Mesendoderm (in vitro differentiated cells): Measurements from ENCODE around the gene SDHA.

Experiments
- DNase-seq: peaks from one replicate; pipeline ENCODE4 v3.0.0; 2013
- H2AK5ac ChIP-seq: 2 replicates; pipeline ENCODE4 v1.6.1; 2013; ENCODE audit warnings: low read length, inconsistent platforms
- H2BK120ac ChIP-seq: 2 replicates; pipeline ENCODE4 v1.6.1; 2013; ENCODE audit warnings: low read depth, mild to moderate bottlenecking, low read length, moderate library complexity, mixed read lengths
- H2BK15ac ChIP-seq: replicated peaks from 2 replicates; pipeline ENCODE4 v1.6.1; 2013; ENCODE audit warnings: low read depth, mild to moderate bottlenecking, moderate library complexity
- H2BK5ac ChIP-seq: 2 replicates; pipeline ENCODE4 v1.6.1; 2013; ENCODE audit warnings: low read length, inconsistent platforms
- H3K18ac ChIP-seq: 2 replicates; pipeline ENCODE4 v1.6.1; 2013; ENCODE audit warnings: mild to moderate bottlenecking, low read length, mixed read lengths
- H3K23ac ChIP-seq: one replicate; pipeline ENCODE4 v1.6.1; 2013; ENCODE audit warnings: low read length
- H3K27ac ChIP-seq: 2 replicates; pipeline ENCODE4 v1.5.1; 2013; ENCODE audit warnings: low read depth, mild to moderate bottlenecking, inconsistent platforms, low read length, moderate library complexity
- H3K27me3 ChIP-seq: 2 replicates; pipeline ENCODE4 v1.6.1; 2013; ENCODE audit warnings: low read length, control low read depth, mild to moderate bottlenecking, inconsistent platforms; ENCODE audit not compliant: insufficient read depth, poor library complexity
- H3K36me3 ChIP-seq: 2 replicates; pipeline ENCODE4 v1.6.1; 2013; ENCODE audit warnings: low read length, inconsistent platforms; ENCODE audit not compliant: control insufficient read depth, insufficient read depth
- H3K4ac ChIP-seq: one replicate; pipeline ENCODE4 v1.6.1; 2013; ENCODE audit warnings: low read depth, mild to moderate bottlenecking, low read length, moderate library complexity
- H3K4me1 ChIP-seq: 2 replicates; pipeline ENCODE4 v1.6.1; 2013; ENCODE audit warnings: low read depth, low read length, inconsistent platforms; ENCODE audit not compliant: control insufficient read depth
- H3K4me2 ChIP-seq: 2 replicates; pipeline ENCODE4 v1.6.1; 2013; ENCODE audit warnings: low read length
- H3K4me3 ChIP-seq: 2 replicates; pipeline ENCODE4 v1.5.1; 2013; ENCODE audit warnings: mild to moderate bottlenecking, low read length
- H3K56ac ChIP-seq: one replicate; pipeline ENCODE4 v1.6.1; 2013; ENCODE audit warnings: low read length
- H3K79me1 ChIP-seq: 2 replicates; pipeline ENCODE4 v1.6.1; 2013; ENCODE audit warnings: low read length, inconsistent platforms
- H3K79me2 ChIP-seq: 2 replicates; pipeline ENCODE4 v1.6.1; 2013; ENCODE audit warnings: mild to moderate bottlenecking, low read length; ENCODE audit not compliant: control insufficient read depth, insufficient read depth
- H3K9ac ChIP-seq: 2 replicates; pipeline ENCODE4 v1.6.1; 2013; ENCODE audit warnings: low read length, inconsistent platforms
- H4K5ac ChIP-seq: one replicate; pipeline ENCODE4 v1.6.1; 2013; ENCODE audit warnings: low read length
- H4K8ac ChIP-seq: one replicate; pipeline ENCODE4 v1.6.1; 2013; ENCODE audit warnings: low read depth, mild to moderate bottlenecking, control low read depth, low read length, moderate library complexity
- WGBS: extraction: QIAGEN DNeasy Blood & Tissue Kit; methylation state at CpG from one replicate; pipeline ENCODE4 v1.1.7; 2013; ENCODE audit warnings: low lambda C conversion rate, missing lambda C conversion rate; ENCODE audit not compliant: insufficient coverage; ENCODE audit errors: extremely low coverage; 5-methylcytosine and 5-hydroxymethylcytosine counted together

Gene SDHA

DNA sequence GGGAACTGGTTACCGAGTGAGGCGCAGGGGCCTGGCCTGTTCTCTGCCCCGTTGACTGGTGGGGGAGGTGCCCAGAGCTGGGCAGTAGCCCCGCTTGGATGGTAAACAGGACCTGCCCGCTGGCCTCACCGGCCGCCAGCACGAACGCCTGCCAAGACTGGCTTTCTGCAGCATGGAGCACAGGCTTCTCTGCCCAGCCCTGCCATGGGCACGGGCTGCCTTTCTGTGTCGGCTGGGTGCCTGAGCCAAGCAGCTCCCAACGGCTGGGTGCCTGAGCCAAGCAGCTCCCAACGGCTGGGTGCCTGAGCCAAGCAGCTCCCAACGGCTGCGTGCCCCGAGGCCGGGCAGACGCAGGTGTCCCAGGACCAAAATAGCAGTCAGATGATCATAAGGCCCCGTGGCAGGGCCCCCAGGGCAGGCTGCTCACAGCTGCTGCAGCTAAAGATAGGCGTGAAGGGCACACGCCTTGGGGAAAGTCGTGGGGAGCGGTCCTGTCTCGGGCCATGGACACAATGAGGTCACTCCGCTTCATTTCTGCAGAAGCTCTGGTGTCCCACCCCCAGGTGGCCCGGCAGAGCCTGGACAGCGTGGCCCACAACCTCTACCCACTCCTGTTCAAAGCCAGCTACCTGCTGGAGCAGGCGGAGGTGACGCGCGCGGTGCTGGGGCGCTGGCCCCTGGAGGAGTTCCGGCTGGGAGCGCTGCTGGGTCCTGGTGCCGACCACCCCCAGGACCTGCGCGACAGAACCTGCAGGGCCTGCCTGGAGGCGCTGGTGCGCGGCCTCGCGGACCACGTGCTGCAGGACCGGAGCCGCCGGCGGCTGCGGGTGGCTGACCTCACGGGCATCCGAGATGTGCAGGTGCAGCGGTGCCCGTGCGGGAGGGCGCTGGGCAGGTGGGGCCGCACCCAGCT, 26.8 kb upstream of the SDHA start, which contains the start of gene LRRC14B:
LRRC14B (plus strand) TSS at position 460 of the 913 bp plus-strand sequence; CDS start at position 504, 44 bp downstream.
- no CpG with 5 or more reads among the region's 56 CpGs for WGBS
- DNase-seq = no peak
- no peaks in the 10 kb centered on the region for H3K4me1 ChIP-seq

DNA sequence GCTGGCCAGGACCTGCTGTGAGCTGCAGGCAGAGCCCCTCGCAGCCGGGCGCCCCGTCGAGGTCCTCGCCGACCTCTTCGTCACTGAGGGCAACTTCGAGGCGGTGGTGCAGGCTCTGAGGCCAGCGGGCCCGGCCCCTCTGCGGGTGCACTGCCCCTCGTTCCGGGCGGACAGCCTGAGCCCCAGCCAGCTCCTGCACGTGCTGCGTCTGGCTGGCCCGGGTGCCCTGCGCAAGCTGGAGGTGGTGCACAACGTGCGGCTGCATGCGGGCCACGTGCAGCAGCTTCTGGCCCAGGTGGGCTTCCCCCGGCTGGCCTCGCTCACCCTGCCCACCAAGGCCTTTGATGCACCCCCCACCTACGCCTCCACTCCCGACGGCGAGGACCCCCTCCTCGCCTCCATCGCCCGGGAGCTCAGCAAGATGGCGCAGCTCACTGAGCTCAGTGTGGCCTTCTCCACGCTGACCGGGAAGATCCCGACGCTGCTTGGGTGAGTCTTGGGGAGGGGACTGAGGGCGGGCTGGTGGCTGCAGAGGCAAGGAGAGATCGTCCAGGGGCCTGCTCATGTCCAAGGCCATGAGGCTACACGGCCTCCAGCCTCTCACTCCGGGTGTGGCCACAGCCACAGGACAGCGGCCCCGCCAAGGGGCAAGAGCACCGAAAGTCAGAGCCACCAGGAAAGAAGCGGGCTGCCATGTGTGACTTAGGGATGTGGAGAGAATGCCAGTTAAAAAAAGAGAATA, 26.0 kb upstream of the SDHA start:
- Histone ChIP-seq H4K5ac (no peak overlapping the region), H3K4me3 (no peak overlapping the region), H2BK5ac (no peak overlapping the region), H4K8ac (no peak overlapping the region), H3K79me1 (no peaks in the 10 kb centered on the region), H3K4me1 (no peaks in the 10 kb centered on the region), H3K4me2 (no peak overlapping the region), H3K36me3 (no peaks in the 10 kb centered on the region), H2AK5ac (no peak overlapping the region), H3K56ac (no peak overlapping the region), H3K23ac (no peak overlapping the region), H3K27me3 (no peaks in the 10 kb centered on the region), H3K18ac (no peak overlapping the region), H3K79me2 (no peaks in the 10 kb centered on the region), H3K27ac (no peak overlapping the region), H3K4ac (no peak overlapping the region), H2BK15ac (no peak overlapping the region), H3K9ac (no peak overlapping the region), H2BK120ac (no peak overlapping the region)
- WGBS = no CpG with 5 or more reads among the region's 46 CpGs
- DNase-seq = no peak

More for the DNA sequence above, 26.8 kb upstream of the SDHA start, which contains the start of gene LRRC14B:
- no peak within 1 kb of the TSS for H3K4ac ChIP-seq
- no peaks in the 10 kb centered on the region for H3K79me1 ChIP-seq
- H4K5ac ChIP-seq = no peak within 1 kb of the TSS
- H3K27me3 ChIP-seq = no peaks in the 10 kb centered on the region
- H2BK5ac ChIP-seq = no peak within 1 kb of the TSS
- no peak within 1 kb of the TSS for H3K4me2 ChIP-seq
- no peak within 1 kb of the TSS for H3K18ac ChIP-seq
- H3K4me3 ChIP-seq = no peak within 1 kb of the TSS
- H2AK5ac ChIP-seq = no peak within 1 kb of the TSS
- H3K27ac ChIP-seq = no peak within 1 kb of the TSS
- H2BK15ac ChIP-seq = no peak within 1 kb of the TSS
- H2BK120ac ChIP-seq = no peak within 1 kb of the TSS
- H3K79me2 ChIP-seq = no peaks in the 10 kb centered on the region
- no peak within 1 kb of the TSS for H3K23ac ChIP-seq
- no peaks in the 10 kb centered on the region for H3K36me3 ChIP-seq
- H3K9ac ChIP-seq = no peak within 1 kb of the TSS
- H4K8ac ChIP-seq = no peak within 1 kb of the TSS
- no peak within 1 kb of the TSS for H3K56ac ChIP-seq

DNA sequence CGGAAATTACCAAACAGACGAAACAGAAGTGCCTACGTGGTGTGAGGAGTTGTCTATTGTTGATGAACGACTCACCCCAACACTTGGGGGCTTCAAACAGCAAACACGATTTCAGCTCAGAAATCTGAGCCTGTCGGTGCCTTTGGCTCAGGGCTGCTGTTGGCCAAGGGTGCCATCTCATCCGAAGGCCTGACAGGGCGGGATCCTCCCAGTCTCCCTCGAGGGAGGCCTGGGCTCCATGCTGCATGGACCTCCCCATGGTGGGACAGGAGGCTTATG, 25.5 kb upstream of the SDHA start:
- no peak overlapping the region for H3K23ac ChIP-seq
- no peak overlapping the region for H3K4me3 ChIP-seq
- H2BK15ac ChIP-seq = no peak overlapping the region
- H2BK5ac ChIP-seq = no peak overlapping the region
- no peak overlapping the region for H3K4ac ChIP-seq
- no peak overlapping the region for H3K56ac ChIP-seq
- no peak overlapping the region for H4K8ac ChIP-seq
- no peaks in the 10 kb centered on the region for H3K79me2 ChIP-seq
- H3K27ac ChIP-seq = no peak overlapping the region
- H3K27me3 ChIP-seq = no peaks in the 10 kb centered on the region
- no peaks in the 10 kb centered on the region for H3K36me3 ChIP-seq
- no peak overlapping the region for H3K18ac ChIP-seq
- no peaks in the 10 kb centered on the region for H3K79me1 ChIP-seq
- no CpG with 5 or more reads among the region's 9 CpGs for WGBS
- DNase-seq = no peak
- no peak overlapping the region for H2AK5ac ChIP-seq
- H3K4me1 ChIP-seq = no peaks in the 10 kb centered on the region
- no peak overlapping the region for H3K9ac ChIP-seq
- H3K4me2 ChIP-seq = no peak overlapping the region
- H2BK120ac ChIP-seq = no peak overlapping the region
- H4K5ac ChIP-seq = no peak overlapping the region

DNA sequence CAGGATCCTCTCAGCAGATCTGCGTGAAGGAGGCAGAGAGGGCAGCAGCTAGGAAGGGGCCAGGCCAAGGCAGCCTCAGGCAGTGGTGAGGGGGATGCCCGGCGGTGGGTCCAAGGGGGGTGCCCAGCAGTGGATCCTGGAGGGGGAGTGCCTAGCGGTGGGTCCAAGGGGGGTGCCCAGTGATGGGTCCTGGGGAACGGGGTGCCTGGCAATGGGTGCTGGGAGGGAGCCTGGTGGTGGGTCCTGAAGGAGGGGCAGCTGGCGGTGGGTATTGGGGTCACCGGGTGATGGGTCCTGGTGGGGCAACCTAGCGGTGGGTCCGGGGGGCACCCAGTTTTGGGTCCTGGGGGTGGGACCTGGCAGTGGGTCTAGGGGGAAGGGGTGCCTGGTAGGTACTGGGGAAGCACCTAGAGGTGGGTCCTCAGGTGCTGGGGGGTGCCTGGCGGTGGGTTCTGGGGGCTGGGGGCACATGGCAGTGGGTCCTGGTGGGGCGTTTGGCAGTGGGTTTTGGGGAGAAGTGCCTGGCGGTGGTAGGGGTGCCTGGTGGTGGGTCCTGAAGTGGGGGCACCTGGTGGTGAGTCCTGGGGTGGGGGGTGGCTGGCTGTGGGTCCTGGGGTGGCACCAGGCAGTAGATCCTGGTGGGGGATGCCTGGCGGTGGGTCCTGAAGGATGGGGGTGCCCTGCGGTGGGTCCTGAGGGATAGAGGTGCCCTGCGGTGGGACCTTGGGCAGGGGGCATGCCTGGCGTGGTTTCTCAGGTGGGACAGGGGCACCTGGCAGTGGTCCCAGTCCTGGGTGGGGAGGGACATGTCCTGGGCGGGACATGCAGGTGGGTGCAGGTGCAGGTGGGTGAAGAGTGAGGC, 24.9 kb upstream of the SDHA start:
- no peak overlapping the region for H3K4me3 ChIP-seq
- H3K4ac ChIP-seq = no peak overlapping the region
- H3K36me3 ChIP-seq = no peaks in the 10 kb centered on the region
- no peak overlapping the region for H4K8ac ChIP-seq
- no peak overlapping the region for H3K27ac ChIP-seq
- H3K18ac ChIP-seq = no peak overlapping the region
- H4K5ac ChIP-seq = no peak overlapping the region
- no peak overlapping the region for H2AK5ac ChIP-seq
- no peak overlapping the region for H3K23ac ChIP-seq
- DNase-seq = no peak
- no CpG with 5 or more reads among the region's 17 CpGs for WGBS
- H3K79me2 ChIP-seq = no peaks in the 10 kb centered on the region
- no peak overlapping the region for H3K56ac ChIP-seq
- H3K79me1 ChIP-seq = no peaks in the 10 kb centered on the region
- no peak overlapping the region for H2BK120ac ChIP-seq
- H2BK15ac ChIP-seq = no peak overlapping the region
- H2BK5ac ChIP-seq = no peak overlapping the region
- no peaks in the 10 kb centered on the region for H3K4me1 ChIP-seq
- no peaks in the 10 kb centered on the region for H3K27me3 ChIP-seq
- H3K4me2 ChIP-seq = no peak overlapping the region
- H3K9ac ChIP-seq = no peak overlapping the region

DNA sequence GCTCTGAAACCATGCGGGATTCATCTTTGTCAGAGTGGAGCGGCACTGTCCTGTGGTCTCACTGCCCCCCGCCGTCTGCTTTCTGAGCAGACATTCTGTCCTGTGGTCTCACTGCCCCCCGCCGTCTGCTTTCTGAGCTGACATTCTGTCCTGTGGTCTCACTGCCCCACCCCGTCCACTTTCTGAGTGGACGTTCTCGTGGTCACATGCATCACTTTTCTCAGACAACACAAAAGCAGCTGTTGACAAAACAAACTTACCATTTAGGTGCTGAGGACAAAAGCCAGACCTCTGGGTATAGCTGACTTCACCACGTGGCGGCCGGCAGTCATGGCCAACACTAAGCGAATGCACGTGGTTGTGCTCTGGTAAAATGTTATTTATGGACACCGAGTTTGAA, 24.0 kb upstream of the SDHA start:
- Histone ChIP-seq H4K5ac (no peak overlapping the region), H3K4me3 (no peak overlapping the region), H3K36me3 (no peaks in the 10 kb centered on the region), H3K79me1 (no peaks in the 10 kb centered on the region), H3K4me1 (no peaks in the 10 kb centered on the region), H2BK120ac (no peak overlapping the region), H3K18ac (no peak overlapping the region), H2BK5ac (no peak overlapping the region), H2BK15ac (no peak overlapping the region), H3K79me2 (no peaks in the 10 kb centered on the region), H3K56ac (no peak overlapping the region), H3K9ac (no peak overlapping the region), H3K27me3 (no peaks in the 10 kb centered on the region), H3K27ac (no peak overlapping the region), H3K23ac (no peak overlapping the region), H2AK5ac (no peak overlapping the region), H4K8ac (no peak overlapping the region), H3K4ac (no peak overlapping the region), H3K4me2 (no peak overlapping the region)
- no CpG with 5 or more reads among the region's 15 CpGs for WGBS
- DNase-seq = no peak
